ENCODE results near the gene GEMIN2.

GRCh38 chr14:39157491-39157890 lies 43.4 kb downstream of the GEMIN2 start:
- TF ChIP-seq CTCF (conservative IDR thresholded peaks at IDR 0.05 in 1 of 2, IDR thresholded peaks at IDR 0.05 in 1 of 2; ENCODE audit: low read depth in 1 of 2, low read length in 2 of 2): no peak
- no peak for TF ChIP-seq EZH2 (IDR thresholded peaks at IDR 0.05; ENCODE audit: low read length, missing control alignments)
